NCI-H82 treated with DMSO at 0.1 percent for 48 hours (cell line): ENCODE measurements around the gene STX10.
"Not testable (repeated sequence)": the region's sequence is repeated elsewhere in the genome, so short reads cannot be mapped to it uniquely, and the experiment has no call there.

Experiments
- DNase-seq: peaks from one replicate; lab custom pipeline; 2025; ENCODE audit not compliant: unreplicated experiment; lab: John Stamatoyannopoulos, UW

STX10 gene, protein sequence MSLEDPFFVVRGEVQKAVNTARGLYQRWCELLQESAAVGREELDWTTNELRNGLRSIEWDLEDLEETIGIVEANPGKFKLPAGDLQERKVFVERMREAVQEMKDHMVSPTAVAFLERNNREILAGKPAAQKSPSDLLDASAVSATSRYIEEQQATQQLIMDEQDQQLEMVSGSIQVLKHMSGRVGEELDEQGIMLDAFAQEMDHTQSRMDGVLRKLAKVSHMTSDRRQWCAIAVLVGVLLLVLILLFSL

DNA sequence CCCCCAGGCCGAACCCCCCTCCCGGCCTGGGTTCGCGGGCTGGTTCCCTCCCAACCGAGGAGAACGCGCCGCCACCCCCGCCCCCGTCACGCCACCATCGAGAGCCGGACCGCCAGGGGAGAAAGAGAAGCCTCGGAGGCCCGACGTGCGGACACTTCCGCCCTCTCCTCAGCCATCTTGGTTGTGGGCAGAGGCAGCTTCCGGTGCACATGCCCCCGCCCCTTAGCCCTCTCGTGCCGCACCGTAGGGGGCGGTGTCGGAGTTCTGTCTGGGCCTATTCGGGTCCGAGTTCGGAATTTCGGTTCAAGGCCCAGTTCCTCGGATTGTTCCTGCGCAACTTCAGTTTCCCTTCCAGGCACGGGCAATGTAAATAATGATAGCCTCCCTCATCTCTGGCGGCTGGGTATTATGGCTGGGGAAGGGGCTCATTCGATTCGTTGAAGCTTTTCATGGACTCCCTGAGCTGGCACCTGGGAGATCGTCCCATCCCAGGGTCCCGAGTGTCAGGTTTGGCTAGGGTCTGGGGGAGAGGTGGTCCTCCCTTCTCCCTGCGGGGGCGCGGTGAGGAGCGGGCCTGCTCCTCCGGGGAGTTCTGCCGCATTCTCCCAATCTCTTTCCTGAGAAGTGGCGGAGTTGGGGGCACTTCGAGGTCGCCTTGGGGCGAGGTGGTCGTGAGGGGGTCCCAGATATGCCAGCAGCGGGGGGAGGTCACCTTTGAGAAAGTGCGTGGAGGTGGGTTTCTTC, at the start of gene STX10, which contains the start of gene IER2:
Gene STX10 (minus strand): TSS at position 189 of the 744 bp plus-strand sequence. CDS start 202 bp downstream, outside the sequence.
Gene IER2 (plus strand): TSS at position 225 of the 744 bp plus-strand sequence. CDS start 2,776 bp downstream, outside the sequence.
- peak; percentile 95 for DNase-seq

DNA sequence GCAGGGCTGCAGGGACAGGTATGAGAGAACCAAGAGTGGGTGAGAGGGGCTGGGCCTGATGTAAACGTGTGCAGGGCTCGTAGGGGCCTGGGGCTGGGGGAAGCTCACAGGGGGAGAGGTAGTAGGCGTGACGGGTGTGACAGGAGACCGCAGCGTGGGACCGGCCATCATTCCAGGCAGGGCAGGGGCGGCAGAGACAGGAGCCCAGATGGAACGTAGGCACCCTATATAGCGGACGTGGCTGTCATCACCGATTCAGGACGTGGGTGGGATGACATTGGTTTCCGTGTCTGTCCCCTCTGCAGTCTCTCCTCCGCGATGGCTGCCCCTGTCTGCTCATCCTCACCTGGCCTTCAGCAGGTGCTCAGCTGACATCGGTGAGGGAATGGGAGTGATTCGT, 48.5 kb upstream of the STX10 start:
- no peak for DNase-seq

DNA sequence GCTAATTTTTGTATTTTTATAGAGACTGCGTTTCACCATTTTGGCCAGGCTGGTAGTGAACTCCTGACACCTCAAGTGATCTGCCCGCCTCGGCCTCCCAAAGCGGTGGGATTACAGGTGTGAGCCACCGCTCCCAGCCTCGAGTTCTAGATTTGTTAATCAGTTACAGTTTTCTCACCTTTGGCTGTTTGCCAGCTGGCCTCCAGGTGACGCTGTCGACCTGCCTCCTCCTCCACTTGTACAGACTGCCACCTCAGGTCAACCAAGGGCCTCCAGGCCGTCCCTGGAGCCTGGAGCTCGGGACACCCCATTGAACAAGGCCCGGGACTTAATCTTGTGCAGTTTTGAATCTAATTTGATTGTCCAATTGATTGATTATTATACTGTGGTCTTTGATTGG, 45.5 kb upstream of the STX10 start:
- DNase-seq: peak; percentile 52

DNA sequence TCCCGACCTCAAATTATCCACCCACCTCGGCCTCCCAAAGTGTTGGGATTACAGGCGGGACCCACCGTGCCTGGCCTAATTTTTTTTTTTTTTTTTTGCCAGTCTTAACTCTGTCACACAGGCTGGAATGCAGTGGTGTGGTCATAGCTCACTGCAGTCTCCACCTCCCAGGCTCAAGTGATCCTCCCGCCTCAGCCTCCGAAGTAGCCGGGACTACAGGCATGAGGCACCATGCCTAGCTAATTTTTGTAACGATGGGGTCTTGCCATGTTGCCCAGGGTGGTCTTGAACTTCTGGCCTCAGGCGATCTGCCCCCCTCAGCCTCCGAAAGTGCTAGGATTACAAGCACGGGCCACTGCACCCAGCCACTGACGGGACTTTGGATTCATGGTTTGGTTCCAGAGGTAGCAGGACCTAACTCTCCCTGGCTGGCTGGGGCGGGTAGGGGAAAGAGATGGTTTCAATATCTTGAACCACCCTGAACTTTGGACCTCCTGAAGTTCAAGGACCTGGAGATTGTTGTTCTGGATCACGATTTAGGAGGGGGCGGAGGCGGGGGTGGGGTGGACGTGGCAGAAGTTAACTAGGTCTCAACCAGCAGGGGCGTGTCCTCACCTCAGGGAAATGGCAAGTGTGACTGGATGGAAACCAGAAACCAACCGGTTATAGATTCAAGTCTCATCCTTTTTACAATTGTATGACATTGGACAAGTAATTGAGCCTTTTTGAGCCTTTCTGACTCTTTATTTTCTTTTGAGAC, 40.8 kb upstream of the STX10 start:
- DNase-seq: no peak

DNA sequence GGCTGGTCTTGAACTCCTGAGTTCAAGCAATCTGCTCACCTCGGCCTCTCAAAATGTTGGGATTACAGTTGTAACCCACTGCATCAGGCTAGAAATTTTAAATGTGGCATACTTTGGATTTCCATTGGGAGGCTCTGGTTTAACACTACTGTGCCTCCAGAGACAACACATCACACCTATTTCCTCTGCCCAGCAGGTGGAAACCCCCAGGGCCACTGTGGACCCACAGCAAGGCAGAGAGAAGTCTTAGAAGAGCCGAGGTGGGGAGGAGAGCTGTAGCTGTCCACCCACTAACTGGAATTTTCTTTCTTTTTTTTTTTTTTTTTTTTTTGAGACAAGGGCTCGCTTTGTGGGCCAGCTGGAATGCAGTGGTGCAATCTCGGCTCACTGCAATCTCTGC, 39.4 kb upstream of the STX10 start:
- DNase-seq: no peak

DNA sequence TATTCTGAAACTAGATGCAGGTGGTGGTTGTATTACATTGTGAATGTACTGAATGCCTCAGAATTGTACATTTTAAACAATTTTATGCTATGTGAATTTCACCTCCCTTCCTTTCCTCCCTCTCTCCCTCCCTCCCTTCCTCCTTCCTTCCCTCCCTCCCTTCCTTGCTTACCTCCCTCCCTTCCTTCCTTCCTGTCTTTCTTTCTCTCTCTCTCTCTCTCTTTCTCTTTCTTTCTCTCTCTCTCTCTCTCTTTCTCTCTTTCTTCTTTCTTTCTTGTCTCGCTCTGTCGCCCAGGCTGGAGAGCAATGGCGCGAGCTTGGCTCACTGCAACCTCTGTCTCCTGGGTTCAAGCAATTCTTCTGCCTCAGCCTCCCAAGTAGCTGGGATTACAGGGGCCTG, 37.2 kb upstream of the STX10 start:
- DNase-seq: no peak

DNA sequence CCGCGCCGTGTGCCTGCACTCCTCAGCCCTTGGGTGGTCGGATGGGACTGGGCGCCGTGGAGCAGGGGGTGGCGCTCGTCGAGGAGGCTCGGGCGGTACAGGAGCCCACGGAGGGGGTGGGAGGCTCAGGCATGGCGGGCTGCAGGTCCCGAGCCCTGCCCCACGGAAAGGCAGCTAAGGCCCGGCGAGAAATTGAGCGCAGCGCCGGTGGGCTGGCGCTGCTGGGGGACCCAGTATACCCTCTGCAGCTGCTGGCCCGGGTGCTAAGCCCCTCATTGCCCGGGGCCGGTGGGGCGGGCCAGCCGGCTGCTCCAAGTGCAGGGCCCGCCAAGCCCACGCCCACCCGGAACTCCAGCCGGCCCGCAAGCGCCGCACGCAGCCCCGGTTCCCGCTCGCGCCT, 36.5 kb upstream of the STX10 start:
- not testable (repeated sequence) for DNase-seq

DNA sequence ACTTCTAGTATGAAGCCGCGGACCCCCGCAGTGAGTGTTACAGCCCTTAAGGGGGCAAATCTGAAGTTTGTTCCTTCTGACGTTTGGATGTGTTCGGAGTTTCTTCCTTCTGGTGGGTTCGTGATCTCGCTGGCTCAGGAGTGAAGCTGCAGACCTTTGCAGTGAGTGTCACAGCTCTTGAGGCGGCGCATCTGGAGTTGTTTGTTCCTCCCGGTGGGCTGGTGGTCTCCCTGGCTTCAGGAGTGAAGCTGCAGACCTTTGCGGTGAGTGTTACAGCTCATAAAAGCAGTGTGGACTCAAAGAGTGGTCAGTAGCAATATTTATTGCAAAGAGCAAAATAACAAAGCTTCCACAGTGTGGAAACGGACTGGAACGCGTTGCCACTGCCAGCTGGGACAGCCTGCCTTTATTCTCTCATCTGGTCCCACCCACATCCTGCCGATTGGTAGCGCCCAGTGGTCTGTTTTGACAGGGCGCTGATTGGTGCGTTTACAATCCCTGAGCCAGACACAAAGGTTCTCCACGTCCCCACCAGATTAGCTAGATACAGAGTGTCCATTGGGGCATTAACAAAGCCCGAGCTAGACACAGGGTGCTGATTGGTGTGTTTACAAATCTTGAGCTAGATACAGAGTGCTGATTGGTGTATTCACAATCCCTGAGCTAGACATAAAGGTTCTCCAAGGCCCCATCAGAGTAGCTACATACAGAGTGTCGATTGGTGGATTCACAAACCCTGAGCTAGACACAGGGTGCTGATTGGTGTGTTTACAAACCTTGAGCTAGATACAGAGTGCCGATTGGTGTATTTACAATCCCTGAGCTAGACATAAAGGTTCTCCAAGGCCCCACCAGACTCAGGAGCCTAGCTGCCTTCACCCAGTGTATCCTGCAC, 35.8 kb upstream of the STX10 start:
- not testable (repeated sequence) for DNase-seq

DNA sequence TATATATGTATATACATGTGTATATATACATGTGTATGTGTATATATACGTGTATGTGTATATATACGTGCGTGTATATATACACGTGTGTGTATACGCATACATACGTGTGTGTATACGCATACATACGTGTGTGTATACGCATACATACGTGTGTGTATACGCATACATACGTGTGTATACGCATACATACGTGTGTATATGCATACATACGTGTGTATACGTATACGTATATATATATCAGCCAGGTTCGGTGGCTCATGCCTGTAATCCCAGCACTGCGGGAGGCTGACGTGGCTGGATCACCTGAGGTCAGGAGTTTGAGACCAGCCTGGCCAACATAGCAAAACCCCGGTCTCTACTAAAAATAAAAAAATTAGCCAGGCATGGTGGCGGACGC, 34.8 kb upstream of the STX10 start:
- DNase-seq: not testable (repeated sequence)

DNA sequence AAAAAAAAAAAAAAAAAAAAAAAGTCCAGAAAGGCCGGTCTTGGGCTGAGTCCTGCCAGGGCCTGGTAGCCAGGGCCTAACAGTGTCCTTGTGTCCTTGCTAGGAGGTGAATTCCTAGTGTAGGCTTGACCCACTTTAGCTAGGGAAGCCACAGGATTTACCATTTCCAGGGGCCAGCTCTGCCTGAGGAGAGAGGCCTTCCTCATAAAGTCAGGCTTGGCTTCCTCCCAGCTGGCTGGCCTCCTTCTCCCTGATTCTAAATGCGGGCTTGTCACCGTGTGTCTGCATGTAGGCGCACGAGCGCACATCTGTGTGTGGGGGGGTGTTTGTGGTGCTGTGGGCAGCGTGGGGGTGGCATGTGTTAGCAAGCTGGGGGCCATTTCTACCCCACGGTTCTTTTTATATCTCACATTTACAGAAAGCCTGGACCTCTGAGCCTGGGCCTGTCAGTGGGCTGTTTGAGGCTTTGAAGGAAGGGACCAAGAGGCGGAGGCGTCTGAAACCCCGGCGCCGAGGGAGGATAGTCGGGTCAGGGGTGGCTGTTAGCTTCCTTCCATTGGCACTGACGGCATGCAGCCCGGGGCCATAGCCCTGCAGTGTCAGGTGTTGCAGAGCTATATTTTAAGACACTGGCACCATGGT, 31.7 kb upstream of the STX10 start:
- DNase-seq: no peak

DNA sequence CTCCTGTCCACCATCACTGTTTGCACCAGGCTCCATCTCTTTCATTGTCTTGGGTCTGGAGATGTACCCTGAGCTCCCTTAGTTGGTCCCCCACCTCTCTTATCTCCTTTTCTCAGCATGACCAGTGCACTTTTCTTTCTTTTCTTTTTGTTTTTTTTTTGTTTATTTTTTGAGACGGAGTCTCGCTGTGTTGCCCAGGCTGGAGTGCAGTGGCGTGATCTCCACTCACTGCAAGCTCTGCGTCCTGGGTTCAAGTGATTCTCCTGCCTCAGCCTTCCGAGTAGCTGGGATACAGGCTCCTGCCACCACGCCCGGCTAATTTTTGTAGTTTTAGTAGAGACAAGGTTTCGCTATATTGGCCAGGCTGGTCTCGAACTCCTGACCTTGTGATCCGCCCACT, 28.1 kb upstream of the STX10 start:
- not testable (repeated sequence) for DNase-seq

DNA sequence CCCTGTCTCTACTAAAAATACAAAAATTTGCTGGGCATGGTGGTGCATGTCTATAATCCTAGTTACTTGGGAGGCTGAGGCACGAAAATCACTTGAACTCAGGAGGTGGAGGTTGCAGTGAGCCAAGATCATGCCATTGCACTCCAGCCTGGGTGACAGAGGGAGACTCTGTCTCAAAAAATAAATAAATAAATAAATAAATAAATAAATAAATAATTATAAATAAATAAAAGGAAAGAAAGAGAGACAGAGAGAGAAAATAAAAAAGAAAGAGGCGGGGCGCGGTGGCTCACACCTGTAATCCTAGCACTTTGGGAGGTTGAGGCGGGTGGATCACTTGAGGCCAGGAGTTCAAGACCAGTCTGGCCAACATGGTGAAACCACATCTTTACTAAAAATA, 27.4 kb upstream of the STX10 start:
- not testable (repeated sequence) for DNase-seq

DNA sequence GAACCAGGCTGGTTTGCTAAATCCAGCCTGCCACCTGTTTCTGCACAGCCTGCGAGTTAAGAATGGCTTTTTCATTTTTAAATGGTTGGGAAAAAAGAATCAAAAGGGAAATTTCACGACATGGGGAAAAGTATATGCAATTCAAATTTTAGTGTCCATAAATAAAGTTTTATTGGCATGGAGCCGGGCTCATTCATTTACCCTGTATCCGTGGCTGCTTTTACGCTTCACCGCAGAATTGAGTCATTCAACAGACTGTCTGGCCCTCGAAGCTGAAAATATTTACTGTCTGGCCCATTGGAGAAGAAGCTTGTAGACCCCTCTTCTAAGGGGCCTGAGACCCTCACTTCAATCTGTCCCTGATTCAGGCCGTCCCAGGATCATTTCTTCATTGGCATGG, 26.2 kb upstream of the STX10 start:
- no peak for DNase-seq

DNA sequence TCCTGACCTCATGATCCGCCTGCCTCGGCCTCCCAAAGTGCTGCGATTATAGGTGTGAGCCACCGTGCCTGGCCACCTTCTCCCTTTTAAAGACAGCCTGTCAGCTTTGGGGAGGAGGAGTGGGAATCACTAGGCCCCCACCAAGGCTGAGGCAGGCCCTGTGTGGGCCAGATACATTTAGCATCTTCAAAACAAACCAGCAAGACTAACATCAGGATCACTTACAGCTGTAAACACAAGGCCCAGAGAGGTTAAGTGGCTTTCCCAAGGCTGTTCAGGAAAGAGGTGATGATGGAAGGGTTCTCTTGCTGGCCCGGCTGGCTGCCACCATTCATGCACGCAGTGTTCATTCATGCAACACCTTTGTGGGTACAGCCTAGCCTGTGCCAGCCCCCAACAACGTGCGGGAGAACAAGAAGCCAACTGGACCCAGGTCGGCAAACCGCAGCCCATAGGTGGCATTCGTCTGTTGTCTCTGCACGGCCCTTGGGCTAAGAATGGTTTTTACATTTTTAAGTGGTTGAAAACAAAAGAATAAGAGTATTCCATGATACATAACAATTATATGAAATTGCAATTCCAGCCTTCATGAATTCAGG, 23.1 kb upstream of the STX10 start:
- DNase-seq: no peak

DNA sequence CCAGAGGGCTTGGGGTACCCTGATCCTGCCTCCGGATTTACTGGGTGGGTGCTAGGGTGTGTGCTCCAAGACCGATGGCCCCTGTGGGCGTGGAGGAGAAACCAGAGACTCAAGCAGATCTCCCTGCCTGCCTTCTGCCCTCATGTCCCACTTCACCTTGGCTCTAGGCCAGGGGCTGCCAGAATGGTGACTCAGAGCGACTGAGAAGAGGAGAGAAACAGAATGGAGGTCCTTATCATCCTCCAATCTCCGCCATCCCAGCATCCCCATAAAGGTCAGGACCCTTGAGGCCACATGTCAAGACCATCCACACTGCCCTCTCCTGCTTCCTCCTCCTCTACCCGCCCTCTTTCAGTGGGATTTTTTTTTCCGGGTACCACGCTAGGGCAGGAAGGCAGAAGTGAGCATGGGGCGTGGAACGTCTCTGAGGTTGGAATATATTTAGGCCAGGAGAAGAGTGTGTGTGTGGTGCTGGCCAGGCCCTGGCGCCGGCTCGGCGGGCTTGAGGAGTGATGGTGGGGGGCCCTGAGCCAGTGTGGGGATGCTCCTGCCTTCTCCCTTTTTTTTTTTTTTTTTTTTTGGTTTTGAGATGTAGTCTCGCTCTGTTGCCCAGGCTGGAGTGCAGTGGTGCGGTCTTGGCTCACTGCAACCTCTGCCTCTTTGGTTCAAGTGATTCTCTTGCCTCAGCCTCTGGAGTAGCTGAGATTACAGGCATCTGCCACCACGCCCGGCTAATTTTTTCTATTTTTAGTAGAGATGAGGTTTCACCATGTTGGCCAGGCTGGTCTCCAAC, 22.4 kb upstream of the STX10 start:
- DNase-seq: no peak

DNA sequence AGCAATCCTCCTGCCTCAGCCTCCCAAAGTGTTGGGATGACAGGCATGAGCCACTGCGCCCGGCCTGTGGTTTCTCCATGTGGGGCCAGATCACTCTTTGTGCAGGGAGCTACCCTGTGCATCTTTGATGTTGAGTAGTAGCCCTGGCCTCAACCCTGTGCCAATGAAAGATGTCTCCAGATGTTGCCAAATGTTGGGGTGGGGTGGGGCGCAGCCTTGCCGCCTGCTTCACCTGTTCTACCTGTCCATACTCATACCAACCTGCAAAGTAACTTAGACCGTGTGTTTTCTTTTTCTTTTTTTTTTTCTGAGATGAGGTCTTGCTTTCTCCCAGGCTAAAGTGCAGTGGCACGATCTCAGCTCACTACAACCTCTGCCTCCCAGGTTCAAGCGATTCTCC, 21.0 kb upstream of the STX10 start:
- no peak for DNase-seq

DNA sequence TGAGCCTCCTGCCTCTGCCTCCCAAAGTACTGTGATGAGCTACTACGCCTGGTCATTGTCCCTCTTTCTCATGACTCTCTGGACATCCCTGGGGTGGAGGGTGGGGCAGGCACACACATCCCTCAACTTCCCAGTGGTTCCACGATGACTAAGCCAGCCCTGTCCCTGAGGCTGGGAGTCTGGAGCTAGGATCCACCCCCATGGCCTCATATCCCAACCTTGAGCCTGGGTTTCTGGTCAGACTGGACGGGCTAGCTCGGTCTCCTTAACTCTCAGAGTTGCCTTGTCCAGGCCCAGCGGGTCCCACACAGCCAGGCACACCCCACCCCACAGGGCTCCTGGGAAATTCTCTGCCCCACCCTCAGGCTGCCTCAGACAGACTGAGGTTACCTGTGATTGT, 19.6 kb upstream of the STX10 start:
- DNase-seq: no peak

DNA sequence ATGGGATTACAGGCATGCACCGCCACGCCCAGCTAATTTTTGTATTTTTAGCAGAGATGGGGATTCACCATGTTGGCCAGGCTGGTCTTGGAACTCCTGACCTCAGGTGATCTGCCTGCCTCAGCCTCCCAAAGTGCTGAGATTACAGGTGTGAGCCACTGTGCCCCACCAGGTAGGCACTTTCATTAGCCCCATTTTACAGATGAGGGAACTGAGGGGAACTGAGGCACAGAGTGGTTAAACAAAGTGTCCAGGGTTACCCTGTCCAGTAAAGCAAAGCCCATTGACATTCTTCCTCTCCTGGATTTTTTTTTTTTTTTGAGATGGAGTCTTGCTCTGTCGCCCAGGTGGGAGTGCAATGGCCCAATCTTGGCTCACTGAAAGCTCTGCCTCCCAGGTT, 16.0 kb upstream of the STX10 start:
- DNase-seq: not testable (repeated sequence)
